Embryonic facial prominence (tissue), 1 donor: ENCODE data around the gene DGKQ.

Experiments
- DNase-seq: peaks from one replicate; pipeline ENCODE4 v3.0.0-alpha.2; 2016; ENCODE audit errors: extremely low spot score

Gene DGKQ

DNA sequence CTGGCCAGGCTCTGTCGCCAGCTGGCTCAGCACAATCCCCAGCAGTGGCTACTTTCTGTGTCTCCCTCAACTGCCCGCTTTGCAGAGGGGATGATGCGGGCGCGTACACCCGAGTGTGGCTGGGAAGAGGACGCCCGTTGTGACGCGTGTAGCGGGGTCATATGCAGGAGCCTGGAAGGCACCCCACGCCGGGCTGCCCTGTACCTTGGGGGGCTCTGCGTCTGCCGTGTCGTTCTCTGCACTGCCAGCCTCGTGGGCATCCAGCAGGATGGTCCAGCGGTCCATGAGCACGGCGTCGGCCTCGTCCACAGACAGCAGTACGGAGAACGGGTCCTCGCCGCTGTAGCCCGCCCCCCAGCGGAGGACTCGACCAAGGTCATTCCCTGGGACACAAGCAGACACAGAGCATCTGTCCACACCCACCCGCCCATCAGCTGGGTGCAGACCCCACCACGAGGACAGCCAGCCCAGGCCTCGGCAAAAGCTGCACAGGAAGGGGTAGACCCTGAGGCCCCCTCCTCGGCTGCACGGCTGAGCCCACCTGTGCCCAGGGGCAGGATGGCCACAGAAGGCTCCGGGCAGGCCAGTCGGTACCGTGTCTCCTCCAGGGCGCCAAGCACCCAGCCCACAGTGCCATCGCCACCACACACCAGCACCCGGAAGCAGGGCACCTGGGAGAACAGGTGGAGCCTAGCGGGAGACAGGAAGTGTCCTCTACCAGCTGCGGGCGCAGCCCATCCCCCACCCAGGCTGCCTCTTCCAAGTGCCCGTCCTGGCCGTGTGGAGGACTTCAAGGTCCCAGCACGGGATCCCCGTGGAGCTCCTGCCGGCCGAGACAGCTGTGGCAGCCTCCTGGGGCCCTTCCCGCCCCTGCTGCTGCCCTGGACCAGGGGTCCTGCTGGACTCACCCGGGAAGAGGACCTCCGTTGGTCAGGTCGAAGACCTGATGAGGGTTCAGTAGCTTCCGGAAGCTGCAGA lies 10.8 kb downstream of the DGKQ start:
- no peak for DNase-seq

DNA sequence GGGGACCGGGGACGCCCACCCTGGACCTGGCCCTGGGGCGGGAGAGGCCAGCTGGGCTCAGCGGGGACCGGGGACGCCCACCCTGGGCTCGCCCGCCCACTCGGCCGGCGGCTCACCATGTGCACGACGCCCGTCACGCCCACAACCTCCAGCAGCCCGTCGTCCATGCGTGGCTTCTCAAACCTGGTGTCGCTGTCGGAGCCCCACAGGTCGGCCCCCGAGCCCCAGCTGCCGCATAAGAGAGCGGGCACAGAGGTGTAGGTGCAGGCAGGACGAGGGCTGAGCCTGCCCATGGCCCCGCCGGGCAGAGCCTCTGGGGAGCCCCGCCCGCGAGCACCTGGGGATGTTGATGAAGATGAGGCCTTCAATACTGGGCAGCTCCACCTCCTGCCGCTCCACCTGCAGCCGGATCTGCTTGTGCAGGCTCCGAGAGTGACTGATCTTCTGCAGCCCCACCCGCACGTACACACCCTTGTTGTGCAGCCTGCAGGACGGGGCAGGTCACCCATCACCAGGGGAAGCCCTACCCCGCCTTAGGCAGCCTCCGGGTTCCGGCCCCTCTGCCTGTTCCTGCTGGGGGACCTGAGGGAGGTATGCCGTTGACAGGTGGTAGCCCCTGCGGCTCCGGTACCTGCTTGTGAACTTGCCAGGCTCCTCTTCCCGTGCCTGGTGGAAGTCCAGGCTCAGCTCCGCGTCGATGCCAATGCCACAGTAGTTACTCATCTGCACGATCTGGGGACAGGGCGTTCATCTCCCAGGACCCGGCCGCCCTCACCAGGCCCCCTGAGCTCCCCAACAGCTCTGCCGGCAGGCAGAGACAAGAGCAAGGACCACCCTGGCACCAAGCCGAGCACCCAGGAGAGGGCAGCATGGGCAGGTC lies 11.8 kb downstream of the DGKQ start:
- no peak for DNase-seq

DNA sequence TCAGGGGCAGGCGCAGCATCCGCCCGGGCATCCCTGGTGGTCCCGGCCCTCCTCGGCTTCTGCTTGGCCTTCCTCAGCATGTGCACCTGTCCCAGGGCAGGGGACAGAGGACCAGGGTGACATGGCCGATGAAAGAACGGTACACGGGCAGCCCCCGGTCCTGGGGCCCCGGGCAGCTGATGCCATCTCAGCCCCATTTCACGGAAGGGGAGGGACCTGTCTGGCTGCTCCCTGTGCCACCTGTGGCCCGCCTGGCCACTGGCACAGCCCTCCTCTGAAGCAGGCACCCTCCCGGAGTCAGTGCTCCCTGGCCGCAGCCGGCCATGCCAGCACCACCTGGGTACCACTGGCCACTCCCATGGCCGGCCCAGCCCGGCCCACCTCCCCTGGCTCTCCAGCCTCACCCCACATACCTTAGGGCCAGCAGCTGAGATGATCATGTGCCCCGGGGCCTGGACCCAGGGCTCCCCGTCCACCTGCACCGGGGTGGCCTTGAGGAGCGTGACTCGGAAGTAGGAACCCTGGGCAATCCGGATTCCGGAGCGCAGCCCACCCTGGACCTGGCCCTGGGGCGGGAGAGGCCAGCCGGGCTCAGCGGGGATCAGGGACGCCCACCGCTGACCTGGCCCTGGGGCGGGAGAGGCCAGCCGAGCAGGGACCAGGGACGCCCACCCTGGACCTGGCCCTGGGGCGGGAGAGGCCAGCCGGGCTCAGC lies 12.6 kb downstream of the DGKQ start:
- no peak for DNase-seq

DNA sequence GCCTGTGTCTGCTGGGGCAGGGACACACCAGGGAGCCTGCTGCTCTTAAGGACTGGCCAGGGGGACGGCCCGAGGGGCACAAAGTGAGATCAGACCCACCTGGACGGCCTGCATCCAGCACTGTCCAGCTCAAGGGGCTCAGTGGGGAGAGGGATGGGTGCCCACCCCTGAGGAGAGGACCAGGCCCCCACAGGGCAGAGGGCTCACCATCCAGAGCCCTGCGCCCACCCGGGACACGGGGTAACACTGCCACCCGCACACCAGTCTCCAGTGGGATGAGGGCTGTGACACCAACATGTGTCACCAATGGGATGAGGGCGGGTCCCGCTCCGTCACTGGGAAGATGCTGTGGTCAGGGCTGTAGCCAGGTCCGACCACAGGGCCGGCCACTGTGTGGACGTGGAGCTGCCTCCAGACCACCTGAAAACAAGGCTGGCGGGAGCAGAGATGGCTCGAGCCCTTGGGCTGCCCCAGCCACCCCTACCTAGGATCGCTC lies 13.2 kb downstream of the DGKQ start:
- DNase-seq = no peak

DNA sequence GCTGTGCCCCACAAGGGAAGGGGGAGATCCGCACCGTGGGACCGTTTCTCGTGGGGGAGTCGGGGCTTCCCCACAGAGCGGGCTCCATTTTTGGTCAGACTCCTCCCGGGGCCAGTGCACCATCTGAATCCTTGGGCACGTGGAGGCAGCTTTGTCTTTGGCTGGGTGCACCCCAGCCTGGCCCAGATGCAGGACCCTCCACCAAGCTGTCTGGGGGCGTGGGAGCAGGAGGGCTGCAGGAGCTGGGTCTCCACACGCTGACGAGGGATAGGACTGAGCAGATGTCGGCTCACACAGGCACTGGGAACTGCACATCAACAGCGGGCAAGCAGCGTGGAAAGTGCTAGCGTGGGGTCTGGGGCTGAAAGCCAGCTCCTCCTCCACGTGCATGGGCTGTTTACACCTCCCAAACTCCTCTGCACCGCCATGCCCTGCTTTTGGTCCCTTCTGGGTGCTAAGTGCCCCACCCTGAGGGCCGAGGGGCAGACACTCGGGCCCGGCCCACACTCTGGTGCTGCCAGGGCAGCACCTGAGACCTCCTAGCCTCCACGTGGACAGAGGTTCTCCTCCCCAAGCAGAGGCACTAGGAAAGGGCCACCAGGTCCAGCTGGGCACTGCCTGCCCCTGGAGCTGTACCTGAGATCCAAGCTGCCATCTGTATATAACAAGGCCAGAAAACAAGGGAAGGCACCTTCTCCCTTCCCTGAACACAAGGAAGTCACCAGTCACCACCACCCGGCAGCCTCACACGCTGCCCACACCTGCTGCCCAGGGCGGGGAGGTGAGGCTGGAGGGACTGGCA lies 13.8 kb downstream of the DGKQ start:
- no peak for DNase-seq

DNA sequence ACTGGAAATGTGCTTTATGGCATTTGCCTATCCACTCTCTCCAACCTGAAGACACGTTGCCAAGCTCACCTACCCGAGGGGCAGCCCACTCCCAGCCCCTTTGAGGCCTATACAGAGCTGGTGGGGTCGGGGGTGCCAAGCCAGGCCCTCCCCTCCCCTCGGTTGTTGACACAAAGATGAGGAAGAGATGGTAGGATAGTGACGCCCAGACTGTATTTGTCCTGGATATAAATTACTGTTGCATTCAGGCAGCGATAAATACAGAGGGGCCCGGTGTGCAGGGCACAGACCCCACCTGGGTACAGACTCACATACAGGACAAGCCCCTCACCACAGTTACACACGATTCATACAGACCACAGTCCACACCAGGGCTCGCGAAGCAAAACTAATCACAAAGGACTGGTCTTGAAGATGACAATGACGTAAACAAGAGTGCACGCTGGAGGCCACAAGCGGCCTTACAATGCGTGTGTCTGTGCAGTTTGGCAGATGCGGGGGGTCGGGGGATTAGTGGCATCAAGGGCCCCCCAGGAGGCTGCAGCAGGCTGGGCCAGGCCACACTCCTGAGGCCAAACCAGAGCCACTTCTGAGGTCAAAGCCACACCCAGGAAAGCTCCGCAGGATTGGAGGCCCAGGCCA lies 14.6 kb downstream of the DGKQ start:
- DNase-seq = no peak

DNA sequence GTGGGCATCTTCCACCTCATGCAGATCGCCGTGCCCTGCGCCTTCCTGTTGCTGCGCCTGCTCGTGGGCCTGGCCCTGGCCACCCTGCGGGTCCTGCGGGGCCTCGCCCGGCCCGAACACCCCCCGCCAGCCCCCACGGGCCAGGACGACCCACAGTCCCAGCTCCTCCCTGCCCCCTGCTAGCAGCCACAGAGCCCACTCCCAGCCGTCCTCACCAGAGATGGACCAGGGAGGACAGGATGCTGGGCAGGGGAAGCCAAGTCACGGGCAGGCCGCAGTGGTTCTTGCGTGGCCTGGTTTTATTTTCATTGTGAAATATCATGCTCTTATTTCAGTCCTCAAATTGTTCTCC lies 15.1 kb downstream of the DGKQ start:
- DNase-seq = no peak

DNA sequence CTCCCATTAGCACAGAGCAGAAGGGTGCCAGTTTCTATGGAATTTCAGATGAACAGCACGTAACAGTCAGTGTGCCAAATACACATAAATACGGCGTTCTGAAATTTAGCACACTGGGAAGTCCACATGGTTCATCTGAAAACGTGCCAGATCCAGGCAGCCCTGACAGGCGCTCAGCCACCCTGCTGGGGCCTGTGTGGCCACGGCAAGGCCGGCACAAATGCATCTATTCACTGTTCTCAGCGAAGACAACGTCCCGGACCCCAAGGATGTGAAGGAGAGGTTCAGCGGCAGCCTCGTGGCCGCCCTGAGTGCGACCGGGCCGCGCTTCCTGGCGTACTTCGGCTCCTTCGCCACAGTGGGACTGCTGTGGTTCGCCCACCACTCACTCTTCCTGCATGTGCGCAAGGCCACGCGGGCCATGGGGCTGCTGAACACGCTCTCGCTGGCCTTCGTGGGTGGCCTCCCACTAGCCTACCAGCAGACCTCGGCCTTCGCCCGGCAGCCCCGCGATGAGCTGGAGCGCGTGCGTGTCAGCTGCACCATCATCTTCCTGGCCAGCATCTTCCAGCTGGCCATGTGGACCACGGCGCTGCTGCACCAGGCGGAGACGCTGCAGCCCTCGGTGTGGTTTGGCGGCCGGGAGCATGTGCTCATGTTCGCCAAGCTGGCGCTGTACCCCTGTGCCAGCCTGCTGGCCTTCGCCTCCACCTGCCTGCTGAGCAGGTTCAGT lies 15.6 kb downstream of the DGKQ start:
- no peak for DNase-seq

DNA sequence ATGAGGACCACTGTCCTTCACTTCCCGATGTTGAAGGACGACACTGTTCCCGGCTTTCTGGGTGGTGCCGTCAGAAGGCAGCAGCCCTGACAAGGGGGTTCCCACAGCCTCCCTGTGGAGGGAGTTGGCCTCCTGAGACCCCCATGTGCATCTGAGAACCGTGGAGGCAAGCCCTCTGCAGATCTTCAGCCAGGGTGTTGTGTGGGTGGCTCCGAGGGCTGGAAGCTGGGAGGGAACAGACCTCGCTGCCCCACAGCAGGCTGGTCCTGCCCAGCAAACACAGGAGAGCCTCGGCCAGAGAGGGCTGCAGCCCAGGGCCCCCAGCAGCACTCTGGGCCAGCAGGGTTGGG lies 16.2 kb downstream of the DGKQ start:
- DNase-seq = no peak

DNA sequence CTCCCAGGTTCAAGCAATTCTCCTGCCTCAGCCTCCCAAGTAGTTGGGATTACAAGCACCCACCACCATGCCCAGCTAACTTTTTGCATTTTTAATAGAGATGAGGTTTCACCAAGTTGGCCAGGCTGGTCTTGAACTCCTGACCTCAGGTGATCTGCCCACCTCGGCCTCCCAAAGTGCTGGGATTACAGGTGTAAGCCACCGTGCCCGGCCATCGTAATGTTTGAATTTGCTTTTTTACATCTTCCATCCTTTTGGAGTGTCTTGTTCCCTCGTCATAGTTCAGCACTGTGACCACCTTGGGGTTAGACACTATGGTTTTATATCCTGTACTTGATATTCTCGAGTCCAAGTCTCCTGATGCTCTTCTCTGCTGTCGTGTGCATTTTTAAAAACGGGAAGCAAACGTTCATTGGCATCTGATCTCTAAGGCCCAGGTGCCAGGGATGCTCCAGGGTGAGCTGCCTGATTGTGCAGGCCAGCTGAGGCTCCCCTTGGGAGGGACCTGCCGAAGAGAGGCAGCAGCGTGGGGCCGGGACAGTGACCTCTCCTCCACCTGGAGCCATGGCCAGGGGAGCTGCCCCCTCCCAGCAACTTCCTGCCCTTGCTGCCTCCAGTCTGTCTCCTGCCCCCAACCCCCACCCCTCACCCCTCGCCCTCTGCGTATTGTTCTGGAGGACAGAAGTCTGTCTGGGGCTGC lies 16.7 kb downstream of the DGKQ start:
- no peak for DNase-seq

DNA sequence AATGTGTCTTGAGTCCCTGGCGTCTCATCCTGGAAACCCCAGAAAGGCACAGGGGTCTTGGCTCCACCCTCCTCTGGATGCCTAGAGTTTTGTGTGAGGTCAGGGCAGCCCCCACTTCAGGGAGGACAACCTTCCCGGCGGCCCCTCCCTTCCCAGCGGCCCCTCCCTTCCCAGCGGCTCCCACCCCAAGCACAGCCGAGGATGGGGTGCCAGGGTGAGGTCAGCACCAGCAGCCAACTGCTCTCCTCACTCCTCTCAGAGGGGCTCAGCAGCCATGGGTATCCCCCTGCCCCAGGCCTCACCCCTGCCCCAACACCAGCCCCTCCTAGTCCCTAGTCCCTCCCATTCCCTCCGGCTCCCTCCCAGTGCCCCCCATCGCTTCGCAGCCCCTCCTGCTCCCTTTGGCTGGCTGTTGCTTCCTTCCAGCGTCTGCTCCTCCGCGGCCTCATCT lies 17.4 kb downstream of the DGKQ start:
- no peak for DNase-seq

DNA sequence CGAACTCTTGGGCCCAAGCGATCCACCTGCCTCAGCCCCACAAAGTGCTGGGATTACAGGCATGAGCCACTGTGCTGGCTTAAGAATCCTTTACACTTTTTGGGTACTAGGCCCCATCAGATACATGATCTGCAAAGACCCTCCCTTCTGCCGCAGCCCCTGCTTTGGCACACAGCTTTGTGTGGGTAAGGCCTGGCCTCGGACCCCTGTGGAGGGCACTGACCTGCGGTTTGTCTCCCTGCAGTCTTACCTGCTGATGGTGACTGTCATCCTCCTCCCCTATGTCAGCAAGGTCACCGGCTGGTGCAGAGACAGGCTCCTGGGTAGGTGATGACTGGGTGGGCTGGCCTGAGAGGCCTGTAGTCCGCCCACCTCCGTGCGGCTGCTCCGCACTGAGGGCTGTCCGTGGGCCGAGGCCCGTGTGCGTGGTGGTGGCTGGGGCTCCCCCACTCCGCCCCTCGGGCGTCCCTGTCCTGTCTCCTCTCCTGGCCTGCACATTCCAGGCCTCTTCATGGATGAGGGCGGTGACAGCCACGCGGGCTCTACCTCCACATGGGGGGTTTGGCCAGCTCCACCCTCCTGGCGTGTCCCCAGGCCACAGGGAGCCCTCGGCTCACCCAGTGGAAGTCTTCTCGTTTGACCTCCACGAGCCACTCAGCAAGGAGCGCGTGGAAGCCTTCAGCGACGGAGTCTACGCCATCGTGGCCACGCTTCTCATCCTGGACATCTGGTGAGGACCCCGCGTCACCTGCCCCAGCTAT lies 18.0 kb downstream of the DGKQ start:
- no peak for DNase-seq

DNA sequence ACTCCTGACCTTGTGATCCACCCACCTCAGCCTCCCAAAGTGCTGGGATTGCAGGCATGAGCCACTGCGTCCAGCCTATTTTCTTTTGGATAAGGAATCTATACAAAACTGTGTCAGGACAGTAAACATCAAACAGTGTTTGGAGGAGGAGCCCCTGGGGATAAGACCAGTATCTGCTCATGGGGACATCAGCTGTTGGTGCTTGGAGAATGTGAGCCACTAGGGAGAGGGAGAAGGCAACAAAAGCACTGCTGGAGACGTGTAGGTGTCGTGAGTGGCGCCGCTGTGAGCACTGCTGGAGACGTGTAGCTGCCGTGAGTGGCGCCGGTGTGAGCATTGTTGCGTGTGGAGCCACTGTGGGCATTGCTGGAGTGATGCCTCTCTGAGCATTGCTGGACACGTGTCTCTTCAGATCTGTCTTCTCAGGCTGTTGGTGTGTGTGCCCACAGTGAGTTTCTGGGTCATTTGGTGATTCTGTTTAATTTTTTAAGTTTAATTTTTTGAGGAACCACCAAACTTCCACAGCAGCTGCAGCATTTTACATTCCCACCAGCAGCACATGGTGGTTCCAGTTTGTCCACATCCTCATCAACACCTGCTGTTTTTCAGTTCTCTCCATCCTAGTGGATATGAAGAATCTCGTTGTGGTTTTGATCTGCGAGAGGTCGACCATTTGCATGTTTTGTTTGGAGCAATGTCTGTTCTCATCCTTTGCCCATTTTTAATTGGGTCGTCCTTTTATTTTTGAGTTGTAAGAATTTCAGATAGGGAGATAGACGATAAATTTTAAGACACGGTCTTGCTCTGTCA lies 19.0 kb downstream of the DGKQ start:
- no peak for DNase-seq

DNA sequence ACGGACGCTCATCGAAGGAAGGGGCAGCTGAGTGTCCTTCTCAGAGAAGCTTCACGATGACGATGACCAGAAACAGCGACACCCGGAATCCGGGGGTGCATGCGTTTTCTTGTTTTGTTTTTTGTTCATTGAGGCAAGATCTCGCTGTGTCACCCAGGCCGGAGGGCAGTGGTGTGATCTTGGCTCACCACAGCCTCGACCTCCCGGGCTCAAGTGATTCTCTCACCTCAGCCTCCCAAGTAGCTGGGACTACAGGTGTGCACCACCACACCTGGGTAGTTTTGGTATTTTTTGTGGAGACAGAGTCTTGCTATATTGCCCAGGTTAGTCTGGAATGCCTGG lies 19.8 kb downstream of the DGKQ start:
- DNase-seq = no peak

DNA sequence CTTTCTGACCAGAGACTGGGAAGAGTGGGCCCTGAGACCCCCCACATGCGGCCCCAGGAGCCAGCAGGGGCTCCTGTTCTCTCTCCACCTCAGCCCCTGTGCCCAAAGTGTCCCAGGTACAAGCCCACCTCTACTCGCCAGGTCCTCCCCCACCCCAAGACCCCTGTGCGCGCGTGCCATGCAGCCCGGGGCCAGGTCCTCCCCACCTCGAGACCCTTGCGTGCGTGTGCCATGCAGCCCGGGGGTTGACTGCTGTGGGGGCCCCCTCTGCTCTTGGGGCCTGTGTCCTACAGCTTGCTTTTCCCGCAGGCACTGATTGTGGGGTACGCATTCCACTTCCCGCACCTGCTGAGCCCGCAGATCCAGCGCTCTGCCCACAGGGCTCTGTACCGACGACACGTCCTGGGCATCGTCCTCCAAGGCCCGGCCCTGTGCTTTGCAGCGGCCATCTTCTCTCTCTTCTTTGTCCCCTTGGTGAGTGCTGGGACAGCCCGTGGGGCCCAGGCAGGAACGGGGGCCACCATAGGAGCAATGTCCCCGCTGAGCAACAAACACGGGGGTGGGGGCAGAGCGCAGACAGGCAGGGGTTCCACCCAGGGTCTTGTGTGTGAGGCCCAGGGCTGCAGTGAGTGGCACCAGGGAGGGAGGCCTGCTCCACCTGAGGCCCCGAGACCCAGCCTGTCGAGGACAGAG lies 20.3 kb downstream of the DGKQ start:
- DNase-seq = no peak

DNA sequence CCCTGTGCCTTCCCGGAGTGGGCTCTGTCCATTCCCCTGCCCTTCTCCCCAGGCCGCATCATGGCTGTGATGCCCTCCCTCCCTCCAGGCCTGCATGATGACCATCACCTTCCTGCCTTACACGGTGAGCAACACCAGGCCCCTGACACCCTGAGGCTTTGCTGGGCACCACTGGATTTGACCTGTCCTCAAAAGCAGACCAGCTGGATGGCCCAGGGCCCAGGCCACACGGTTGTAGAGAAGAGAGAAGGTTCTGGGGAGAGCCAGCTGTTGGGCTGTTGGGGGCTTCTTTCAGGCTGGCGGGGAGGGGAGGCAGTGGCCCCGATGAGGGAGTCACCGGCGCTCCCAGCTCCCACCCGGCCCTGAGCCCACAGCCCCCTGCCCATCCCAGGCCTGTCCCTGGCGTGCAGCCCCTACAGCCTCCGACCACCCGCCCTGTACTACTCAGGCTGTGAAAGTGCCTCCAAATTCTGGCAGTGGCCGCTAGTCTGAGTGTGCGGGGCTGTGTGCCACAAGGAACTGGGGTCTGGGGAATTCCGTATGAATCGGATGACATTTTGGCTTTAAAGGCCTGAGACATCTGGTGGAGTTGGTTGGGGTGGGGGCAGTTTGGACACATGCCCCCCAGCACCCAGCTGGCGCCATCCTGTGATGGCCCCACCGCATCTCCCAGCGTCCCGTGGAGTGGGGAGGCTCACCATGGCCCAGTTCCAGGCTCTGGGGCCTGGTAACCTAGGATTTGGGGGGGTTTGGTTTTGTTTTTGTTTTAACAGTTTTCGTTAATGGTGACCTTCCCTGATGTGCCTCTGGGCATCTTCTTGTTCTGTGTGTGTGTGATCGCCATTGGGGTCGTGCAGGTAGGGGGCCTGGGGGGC lies 21.5 kb downstream of the DGKQ start:
- DNase-seq = no peak
